HepG2 (cell line): ENCODE data around the gene CCBE1.

Experiments used
- HNRNPL ChIP-seq: fragments of 200-400 bp; formaldehyde crosslinking; IDR thresholded peaks from 2 replicates; pipeline ENCODE4 v1.6.1; 2017; ENCODE audit warnings: mild to moderate bottlenecking, low read depth, low read length
- JUNB ChIP-seq: sonication (generic); formaldehyde crosslinking; IDR thresholded peaks from 2 replicates; pipeline ENCODE4 v1.8.0; 2022; ENCODE audit warnings: missing genetic modification reagents, mild to moderate bottlenecking, borderline replicate concordance
- PITX1 ChIP-seq: sonication (generic); formaldehyde crosslinking; IDR thresholded peaks from 2 replicates; pipeline ENCODE4 v1.5.1; 2020; ENCODE audit warnings: mild to moderate bottlenecking, missing genetic modification reagents
- POLR2AphosphoS5 ChIP-seq: IDR thresholded peaks from 2 replicates; pipeline ENCODE4 v1.6.1; 2012; ENCODE audit warnings: low read depth, low read length
- ZNF20 ChIP-seq: sonication (generic); formaldehyde crosslinking; IDR thresholded peaks from 2 replicates; pipeline ENCODE4 v1.4.0; 2020; ENCODE audit warnings: mild to moderate bottlenecking, moderate library complexity, missing genetic modification reagents
- TF ChIP-seq, protein P1 (sequence below): sonication (generic); formaldehyde crosslinking; IDR thresholded peaks from 2 replicates; pipeline ENCODE4 v1.4.0; 2020; ENCODE audit warnings: missing genetic modification reagents

DNA sequence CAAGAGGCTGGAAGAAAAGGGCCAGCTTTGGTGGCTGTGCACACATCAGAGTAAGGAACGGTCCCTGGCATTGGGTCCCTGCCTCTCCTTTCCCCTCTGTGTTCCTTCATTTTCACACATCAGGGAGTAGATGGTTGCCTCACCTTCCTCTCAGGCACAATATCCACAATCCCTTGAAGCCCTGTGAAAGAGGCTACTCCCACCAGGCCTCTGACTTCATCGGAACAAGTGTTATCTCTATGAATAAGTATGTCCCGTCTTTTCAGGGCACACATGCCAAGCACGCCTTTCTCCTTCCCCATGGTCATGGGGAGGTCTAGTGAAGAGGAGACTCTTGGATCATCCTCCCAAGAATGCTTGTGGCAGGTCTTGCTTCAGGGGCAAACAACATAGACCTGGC, 277.0 kb downstream of the CCBE1 start:
- TF ChIP-seq PITX1 (CRISPR knock-in tag) = no peak
- TF ChIP-seq JUNB (CRISPR knock-in tag) = no peak
- TF ChIP-seq ZNF20 = no peak
- TF ChIP-seq POLR2AphosphoS5 = no peak
- TF ChIP-seq HNRNPL = no peak
- TF ChIP-seq, protein P1, sequence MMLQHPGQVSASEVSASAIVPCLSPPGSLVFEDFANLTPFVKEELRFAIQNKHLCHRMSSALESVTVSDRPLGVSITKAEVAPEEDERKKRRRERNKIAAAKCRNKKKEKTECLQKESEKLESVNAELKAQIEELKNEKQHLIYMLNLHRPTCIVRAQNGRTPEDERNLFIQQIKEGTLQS (CRISPR knock-in tag) = no peak
